KBM-7 (cell line): ENCODE results near the gene PLEKHM1.

Source experiments
- DNase-seq: peaks from one replicate; pipeline ENCODE4 v3.0.0-alpha.2; 2015
- in situ Hi-C: fragments of 300-500 bp; cut with MboI; formaldehyde crosslinking; loops from 2 replicates; pipeline ENCODE4 v1.14.3; 2020; ENCODE audit warnings: low sequenced_read_pairs, low pct_unique_long_range_greater_than_20kb, mixed read lengths

The PLEKHM1 gene

GRCh38 chr17:45410144-45411091, 80.1 kb downstream of the PLEKHM1 start:
- DNase-seq, result peak; percentile 72
- in situ Hi-C loops, result loop anchor here (25.0 kb wide), 1 partner anchor 102 kb away; no protein-coding TSS in a partner anchor

GRCh38 chr17:45409659-45410076, 80.9 kb downstream of the PLEKHM1 start:
- no peak for DNase-seq
- in situ Hi-C loops, result loop anchor here (25.0 kb wide), 1 partner anchor 103 kb away; no protein-coding TSS in a partner anchor

GRCh38 chr17:45408611-45409421, 81.7 kb downstream of the PLEKHM1 start:
- in situ Hi-C loops, result loop anchor here (25.0 kb wide), 1 partner anchor 103 kb away; no protein-coding TSS in a partner anchor
- no peak for DNase-seq

- no peak for DNase-seq
- in situ Hi-C loops, result loop anchor here (25.0 kb wide), 1 partner anchor 106 kb away; no protein-coding TSS in a partner anchor
These were observed 84.4 kb downstream of the PLEKHM1 start for GRCh38 chr17:45406107-45406506.

GRCh38 chr17:45405250-45406086, 85.1 kb downstream of the PLEKHM1 start:
- in situ Hi-C loops, result loop anchor here (25.0 kb wide), 1 partner anchor 107 kb away; no protein-coding TSS in a partner anchor
- DNase-seq, result no peak

GRCh38 chr17:45404870-45405249, 85.7 kb downstream of the PLEKHM1 start:
- no peak for DNase-seq
- in situ Hi-C loops, result loop anchor here (25.0 kb wide), 1 partner anchor 107 kb away; no protein-coding TSS in a partner anchor

- in situ Hi-C loops, result loop anchor here (25.0 kb wide), 1 partner anchor 108 kb away; no protein-coding TSS in a partner anchor
- DNase-seq, result no peak
These were observed 86.5 kb downstream of the PLEKHM1 start for GRCh38 chr17:45403906-45404490.

GRCh38 chr17:45402916-45403315, 87.6 kb downstream of the PLEKHM1 start:
- DNase-seq, result no peak
- in situ Hi-C loops, result loop anchor here (25.0 kb wide), 1 partner anchor 109 kb away; no protein-coding TSS in a partner anchor

- in situ Hi-C loops, result loop anchor here (10.0 kb wide), 1 partner anchor 124 kb away; no protein-coding TSS in a partner anchor
- no peak for DNase-seq
These were observed 91.7 kb downstream of the PLEKHM1 start for GRCh38 chr17:45398800-45399199.

GRCh38 chr17:45397796-45398195, 92.7 kb downstream of the PLEKHM1 start:
- in situ Hi-C loops, result loop anchor here (10.0 kb wide), 1 partner anchor 123 kb away; no protein-coding TSS in a partner anchor

GRCh38 chr17:45396496-45397205, 93.9 kb downstream of the PLEKHM1 start:
- in situ Hi-C loops, result loop anchor here (10.0 kb wide), 1 partner anchor 122 kb away; no protein-coding TSS in a partner anchor
- no peak for DNase-seq

More at GRCh38 chr17:45397796-45398195, 92.7 kb downstream of the PLEKHM1 start:
- no peak for DNase-seq

- no peak for DNase-seq
- in situ Hi-C loops, result loop anchor here (10.0 kb wide), 1 partner anchor 121 kb away; no protein-coding TSS in a partner anchor
These were observed 94.7 kb downstream of the PLEKHM1 start for GRCh38 chr17:45395569-45396415.

GRCh38 chr17:45394913-45395568, 95.5 kb downstream of the PLEKHM1 start:
- in situ Hi-C loops, result loop anchor here (10.0 kb wide), 1 partner anchor 120 kb away; no protein-coding TSS in a partner anchor
- peak; percentile 82 for DNase-seq

GRCh38 chr17:45394564-45394912, 96.0 kb downstream of the PLEKHM1 start:
- in situ Hi-C loops, result loop anchor here (10.0 kb wide), 1 partner anchor 120 kb away; no protein-coding TSS in a partner anchor
- DNase-seq, result no peak

- DNase-seq, result no peak
- in situ Hi-C loops, result loop anchor here (10.0 kb wide), 1 partner anchor 119 kb away; no protein-coding TSS in a partner anchor
These were observed 96.4 kb downstream of the PLEKHM1 start for GRCh38 chr17:45394091-45394490.

GRCh38 chr17:45393411-45393810, 97.1 kb downstream of the PLEKHM1 start:
- DNase-seq, result no peak
- in situ Hi-C loops, result loop anchor here (10.0 kb wide), 1 partner anchor 119 kb away; no protein-coding TSS in a partner anchor
